C4-2B (cell line): Measurements from ENCODE around the gene CEP350.

Source experiments
- H3K27ac ChIP-seq: fragments of 450-650 bp; 2 replicates; pipeline ENCODE4 v1.5.1; 2017
- ZFX ChIP-seq: fragments of 450-650 bp; IDR thresholded peaks from 2 replicates; pipeline ENCODE4 v1.6.1; 2017
- TF ChIP-seq, protein P1 (sequence below): fragments of 450-650 bp; conservative IDR thresholded peaks from 2 replicates; pipeline ENCODE4 v1.5.1; 2017; ENCODE audit warnings: mild to moderate bottlenecking

Gene CEP350

DNA sequence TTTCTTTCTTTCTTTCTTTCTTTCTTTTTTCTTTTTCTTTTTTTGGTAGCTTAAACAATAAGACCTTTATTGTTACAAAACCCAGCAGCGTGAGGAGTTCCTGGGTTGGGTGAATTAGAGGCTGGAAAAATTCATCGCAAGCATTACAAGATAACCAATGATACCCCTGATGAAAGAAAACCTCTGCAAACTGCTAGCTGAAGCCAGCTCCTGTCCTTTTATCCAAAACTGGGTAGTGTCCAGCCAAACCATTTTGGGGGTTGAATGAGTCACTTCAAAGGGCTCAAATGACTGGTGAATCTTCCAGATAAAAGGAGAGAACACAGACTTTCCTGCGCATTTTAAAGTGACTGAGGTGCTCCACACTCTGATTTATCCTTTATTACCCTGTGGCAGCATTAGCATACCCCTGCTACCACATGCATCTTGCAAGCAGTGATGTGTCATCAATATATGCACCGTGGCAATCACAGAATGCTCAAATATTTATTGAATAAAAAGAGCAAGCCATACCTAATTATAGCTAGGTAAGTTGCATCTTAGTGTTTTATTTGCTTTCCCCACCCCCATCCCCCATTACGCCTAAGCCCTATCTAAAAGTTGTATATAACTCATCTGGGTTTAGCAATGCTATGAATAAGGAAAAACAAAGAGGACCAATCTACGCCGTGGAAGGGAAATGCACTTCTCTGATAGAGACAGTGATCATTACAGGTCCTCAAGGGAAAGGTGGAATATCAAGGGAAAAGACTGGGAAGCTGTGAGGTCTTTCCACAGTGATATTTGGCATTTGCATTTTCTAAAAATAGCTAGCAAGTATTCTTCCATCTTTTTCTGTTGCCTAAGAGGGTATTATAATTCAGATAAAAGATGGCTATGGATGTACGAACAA is 32.4 kb upstream of the CEP350 start:
- no peak overlapping the region for H3K27ac ChIP-seq
- no peak for TF ChIP-seq ZFX
- TF ChIP-seq, protein P1, sequence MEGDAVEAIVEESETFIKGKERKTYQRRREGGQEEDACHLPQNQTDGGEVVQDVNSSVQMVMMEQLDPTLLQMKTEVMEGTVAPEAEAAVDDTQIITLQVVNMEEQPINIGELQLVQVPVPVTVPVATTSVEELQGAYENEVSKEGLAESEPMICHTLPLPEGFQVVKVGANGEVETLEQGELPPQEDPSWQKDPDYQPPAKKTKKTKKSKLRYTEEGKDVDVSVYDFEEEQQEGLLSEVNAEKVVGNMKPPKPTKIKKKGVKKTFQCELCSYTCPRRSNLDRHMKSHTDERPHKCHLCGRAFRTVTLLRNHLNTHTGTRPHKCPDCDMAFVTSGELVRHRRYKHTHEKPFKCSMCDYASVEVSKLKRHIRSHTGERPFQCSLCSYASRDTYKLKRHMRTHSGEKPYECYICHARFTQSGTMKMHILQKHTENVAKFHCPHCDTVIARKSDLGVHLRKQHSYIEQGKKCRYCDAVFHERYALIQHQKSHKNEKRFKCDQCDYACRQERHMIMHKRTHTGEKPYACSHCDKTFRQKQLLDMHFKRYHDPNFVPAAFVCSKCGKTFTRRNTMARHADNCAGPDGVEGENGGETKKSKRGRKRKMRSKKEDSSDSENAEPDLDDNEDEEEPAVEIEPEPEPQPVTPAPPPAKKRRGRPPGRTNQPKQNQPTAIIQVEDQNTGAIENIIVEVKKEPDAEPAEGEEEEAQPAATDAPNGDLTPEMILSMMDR = no peak

DNA sequence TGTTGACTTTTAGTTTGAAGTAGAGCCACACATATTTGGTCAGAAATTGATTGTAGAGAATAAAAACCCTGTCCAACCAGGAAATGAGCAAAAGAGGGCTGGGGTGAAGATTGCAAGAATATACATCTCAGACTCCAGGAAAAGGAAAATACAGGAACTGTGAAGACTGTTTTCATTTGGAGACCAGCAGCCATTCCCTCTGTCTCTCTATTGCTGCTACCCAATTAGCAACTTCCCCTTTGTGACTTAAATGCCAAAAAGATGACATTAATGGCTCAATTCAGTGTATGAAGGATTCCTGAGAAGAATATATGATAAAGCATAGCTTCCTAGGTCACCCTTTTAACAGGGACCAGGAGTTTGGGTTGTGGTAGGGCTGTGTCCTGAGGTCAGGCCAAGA is 31.6 kb upstream of the CEP350 start:
- no peak overlapping the region for H3K27ac ChIP-seq
- TF ChIP-seq, protein P1 = no peak
- no peak for TF ChIP-seq ZFX

DNA sequence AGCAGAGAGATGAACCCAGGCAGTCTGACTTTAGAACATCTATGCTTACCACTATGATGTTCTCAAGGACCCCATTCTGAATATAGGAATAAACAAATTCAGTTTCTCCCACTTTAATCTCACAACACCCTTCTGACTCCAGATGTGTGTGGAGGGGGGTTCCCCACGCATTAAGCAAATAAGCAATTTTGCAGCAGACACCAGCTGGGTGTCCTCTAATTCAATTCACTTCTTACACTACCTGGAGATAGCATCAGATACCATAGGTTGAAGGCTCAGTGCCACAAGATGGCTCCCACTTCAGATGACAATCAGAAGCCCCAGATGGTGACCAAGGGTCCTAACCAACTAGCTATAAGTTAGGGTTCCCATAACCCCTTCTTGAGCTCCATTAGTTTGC is 30.3 kb upstream of the CEP350 start:
- no peak overlapping the region for H3K27ac ChIP-seq
- TF ChIP-seq, protein P1 = no peak
- TF ChIP-seq ZFX = no peak

DNA sequence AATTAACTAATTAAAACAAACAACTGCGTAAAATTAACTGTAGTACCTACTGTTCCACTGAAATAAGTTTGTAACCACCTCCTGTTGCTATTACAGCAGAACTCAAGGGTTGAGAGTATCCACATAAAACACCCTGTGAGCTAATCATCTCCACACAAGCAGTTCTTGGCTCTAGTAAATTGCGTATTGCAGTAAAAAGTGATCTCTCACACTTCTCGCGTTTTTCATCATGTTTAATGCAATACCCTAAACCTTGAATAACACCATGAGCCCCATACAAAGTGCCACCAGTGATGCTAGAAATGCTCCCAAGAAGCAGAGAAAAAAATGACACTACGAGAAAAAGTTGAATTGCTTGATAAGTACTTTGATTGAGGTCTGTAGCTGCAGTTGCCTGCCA is 29.3 kb upstream of the CEP350 start:
- H3K27ac ChIP-seq = no peak overlapping the region
- TF ChIP-seq, protein P1 = no peak
- TF ChIP-seq ZFX = no peak

DNA sequence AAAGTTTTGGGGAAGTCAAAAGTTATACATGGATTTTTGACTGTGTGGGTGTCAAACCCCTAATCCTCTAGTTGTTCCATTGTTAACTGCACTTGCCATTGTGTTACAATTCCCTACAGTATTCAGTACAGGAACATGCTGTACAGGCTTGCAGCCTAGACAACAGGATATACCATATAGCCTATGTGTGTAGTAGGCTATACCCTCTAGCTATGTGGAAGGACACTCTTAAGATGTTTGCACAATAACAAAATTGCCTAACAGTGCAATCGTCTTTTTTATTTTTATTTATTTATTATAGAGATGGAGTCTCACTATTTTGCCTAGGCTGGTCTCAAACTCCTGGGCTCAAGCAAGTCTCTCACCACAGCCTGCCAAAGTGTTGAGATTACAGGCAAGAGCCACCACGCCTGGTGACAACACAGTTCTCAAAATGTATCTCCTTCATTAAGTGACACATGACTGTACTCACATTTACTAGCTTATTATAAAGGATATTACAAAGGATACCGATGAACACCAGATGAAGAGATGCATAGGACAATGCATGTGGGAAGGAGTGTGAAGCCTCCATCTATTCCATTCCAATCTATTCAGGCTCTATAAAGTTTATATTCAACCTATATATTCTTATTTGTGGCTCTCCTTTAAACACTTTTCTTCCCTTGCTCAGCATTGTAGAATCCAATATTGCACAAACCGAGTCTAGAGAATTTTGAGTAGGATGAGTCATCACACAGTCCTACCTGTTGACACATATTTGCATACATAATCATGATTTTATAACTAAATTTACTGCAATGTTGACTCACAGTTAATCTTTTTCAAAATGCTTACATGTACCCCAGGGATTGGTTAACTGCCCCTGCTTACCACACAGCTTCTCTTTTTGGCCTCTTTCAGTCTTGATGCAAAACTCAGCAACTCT is 28.4 kb upstream of the CEP350 start:
- no peak overlapping the region for H3K27ac ChIP-seq
- TF ChIP-seq, protein P1 = no peak
- no peak for TF ChIP-seq ZFX

DNA sequence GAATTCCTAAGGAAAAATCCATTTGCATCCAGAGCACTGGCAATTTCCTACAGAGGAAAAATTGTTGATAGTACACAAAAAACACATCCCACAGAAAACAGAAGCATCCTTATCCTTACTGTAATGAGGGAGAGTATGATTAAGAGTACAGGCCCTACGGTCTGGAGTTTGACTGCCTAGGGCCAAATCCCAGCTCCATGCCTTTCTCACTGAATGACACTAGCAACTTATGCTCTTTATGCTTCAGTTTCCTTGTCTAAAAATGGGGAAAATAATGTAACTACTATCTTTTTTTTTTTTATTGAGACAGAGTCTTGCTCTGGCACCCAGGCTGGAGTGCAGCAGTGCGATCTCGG is 27.8 kb upstream of the CEP350 start:
- H3K27ac ChIP-seq = no peak overlapping the region
- TF ChIP-seq, protein P1 = no peak
- no peak for TF ChIP-seq ZFX
